SK-N-SH (cell line): ENCODE measurements around the gene ZBTB7B. TPM values are rescaled to one million over a fixed set of nuclear protein-coding genes. Genes with fewer than 3 reads are reported as not detected.

Experiments used
- CTCF ChIA-PET: fragments of 300-600, 350-600 bp; formaldehyde crosslinking; extraction: SDS; loops from one replicate; lab custom pipeline; 2021; lab: Yijun Ruan, JAX
- POLR2A ChIA-PET: fragments of 350-600 bp; sonication (Branson Sonifier 250); formaldehyde crosslinking; extraction: SDS; loops from one replicate; lab custom pipeline; 2020; ENCODE audit warnings: antibody characterized with exemption, inconsistent platforms; lab: Yijun Ruan, JAX
- DNase-seq: peaks from one replicate; pipeline ENCODE4 v3.0.0; 2012
- H2AFZ ChIP-seq: fragments of 200-600 bp; sonication (generic); 2 replicates; pipeline ENCODE4 v1.8.1; 2016; ENCODE audit warnings: antibody characterized with exemption, mild to moderate bottlenecking, low read depth
- H3F3A ChIP-seq: fragments of 200-600 bp; sonication (generic); replicated peaks from 2 replicates; pipeline ENCODE3; 2016; ENCODE audit warnings: antibody characterized with exemption, mild to moderate bottlenecking; ENCODE audit not compliant: insufficient read depth
- H3K27ac ChIP-seq, 2 experiments: fragments of 200-500 bp in 1 of 2; fragments of 200-600 bp in 1 of 2; sonication (Bioruptor generic) in 1 of 2; sonication (generic), shearing (Covaris generic) in 1 of 2; 2 replicates each; pipeline versions ENCODE4 v1.5.1 to v1.6.1; 2014 to 2016; ENCODE audit warnings: low read depth in 2 of 2, inconsistent platforms in 1 of 2, low read length in 1 of 2, mild to moderate bottlenecking in 1 of 2, mixed read lengths in 1 of 2
- H3K27me3 ChIP-seq: fragments of 200-600 bp; sonication (generic), shearing (Covaris generic); 2 replicates; pipeline ENCODE4 v1.6.1; 2016; ENCODE audit warnings: mixed run types; ENCODE audit not compliant: insufficient read depth
- H3K36me3 ChIP-seq, 2 experiments: fragments of 200-500 bp in 1 of 2; fragments of 200-600 bp in 1 of 2; sonication (Bioruptor generic) in 1 of 2; sonication (generic) in 1 of 2; replicated peaks in 1 of 2; 2 replicates each; pipeline versions ENCODE3 to v1.5.1; 2014 to 2016; ENCODE audit warnings: low read length in 1 of 2, mild to moderate bottlenecking in 1 of 2; ENCODE audit not compliant: insufficient read depth in 2 of 2, control insufficient read depth in 1 of 2
- H3K4me1 ChIP-seq, 2 experiments: fragments of 200-500 bp in 1 of 2; fragments of 200-600 bp in 1 of 2; sonication (Bioruptor generic) in 1 of 2; sonication (generic), shearing (Covaris generic) in 1 of 2; 2 replicates each; pipeline versions ENCODE4 v1.5.1 to v1.6.1; 2014 to 2016; ENCODE audit warnings: low read depth in 1 of 2, low read length in 1 of 2, mixed run types in 1 of 2; ENCODE audit not compliant: insufficient read depth in 2 of 2, control insufficient read depth in 1 of 2
- H3K4me2 ChIP-seq: fragments of 200-600 bp; sonication (generic), shearing (Covaris generic); 2 replicates; pipeline ENCODE4 v1.6.1; 2017; ENCODE audit warnings: mixed run types
- H3K4me3 ChIP-seq, 2 experiments: fragments of 200-500 bp in 1 of 2; fragments of 200-600 bp in 1 of 2; sonication (Bioruptor generic) in 1 of 2; sonication (generic), shearing (Covaris generic) in 1 of 2; 2 replicates each; pipeline versions ENCODE4 v1.5.1 to v1.8.1; 2014 to 2016; ENCODE audit warnings: low read depth in 2 of 2, inconsistent platforms in 1 of 2, low read length in 1 of 2, mild to moderate bottlenecking in 1 of 2, mixed read lengths in 1 of 2, moderate library complexity in 1 of 2
- H3K79me2 ChIP-seq: fragments of 200-600 bp; sonication (generic); 2 replicates; pipeline ENCODE4 v1.8.1; 2017; ENCODE audit warnings: mild to moderate bottlenecking; ENCODE audit not compliant: insufficient read depth
- H3K9ac ChIP-seq: fragments of 200-600 bp; sonication (generic); 2 replicates; pipeline ENCODE4 v1.6.1; 2017; ENCODE audit warnings: mixed run types
- H3K9me2 ChIP-seq: fragments of 200-600 bp; sonication (generic); 2 replicates; pipeline ENCODE4 v1.6.1; 2017; ENCODE audit warnings: mixed run types
- H3K9me3 ChIP-seq: fragments of 200-600 bp; sonication (generic); 2 replicates; pipeline ENCODE4 v1.6.1; 2017; ENCODE audit warnings: mixed run types, mild to moderate bottlenecking, moderate library complexity
- H4K20me1 ChIP-seq: fragments of 200-600 bp; sonication (generic); 2 replicates; pipeline ENCODE4 v1.6.1; 2017; ENCODE audit warnings: mild to moderate bottlenecking, mixed run types; ENCODE audit not compliant: insufficient read depth
- ELF1 ChIP-seq: IDR thresholded peaks from 2 replicates; pipeline ENCODE4 v1.4.0; 2012
- EZH2phosphoT487 ChIP-seq: fragments of 200-600 bp; sonication (generic); IDR thresholded peaks from 2 replicates; pipeline ENCODE4 v1.6.1; 2017; ENCODE audit warnings: low read depth, mixed run types, mild to moderate bottlenecking, antibody characterized with exemption, moderate library complexity, borderline replicate concordance
- FOXJ3 ChIP-seq: sonication (generic); formaldehyde crosslinking; IDR thresholded peaks from 2 replicates; pipeline ENCODE4 v1.5.1; 2020; ENCODE audit warnings: mild to moderate bottlenecking, missing genetic modification reagents
- GATA2 ChIP-seq: sonication (generic); formaldehyde crosslinking; IDR thresholded peaks from 2 replicates; pipeline ENCODE4 v1.5.0; 2020; ENCODE audit warnings: mild to moderate bottlenecking, missing genetic modification reagents
- RAD21 ChIP-seq: IDR thresholded peaks from 2 replicates; pipeline ENCODE4 v1.6.1; 2012; ENCODE audit warnings: mild to moderate bottlenecking, low read length
- RCOR1 ChIP-seq: fragments of 150-350 bp; IDR thresholded peaks from 2 replicates; pipeline ENCODE4 v1.6.1; 2017; ENCODE audit warnings: antibody characterized with exemption, low read length
- RXRA ChIP-seq: IDR thresholded peaks from 2 replicates; pipeline ENCODE4 v1.4.0; 2012; ENCODE audit warnings: low read depth, mild to moderate bottlenecking, borderline replicate concordance
- SMC3 ChIP-seq: IDR thresholded peaks from 2 replicates; pipeline ENCODE4 v1.6.1; 2012; ENCODE audit warnings: low read depth, low read length, improper control_type of control experiment
- TAF1 ChIP-seq: IDR thresholded peaks from 2 replicates; pipeline ENCODE4 v1.6.1; 2012; ENCODE audit warnings: low read depth, mild to moderate bottlenecking, low read length, moderate library complexity, borderline replicate concordance
- TEAD4 ChIP-seq: IDR thresholded peaks from 2 replicates; pipeline ENCODE4 v1.4.0; 2012; ENCODE audit warnings: mild to moderate bottlenecking, borderline replicate concordance; ENCODE audit not compliant: insufficient read depth
- WGBS: methylation state at CpG from one replicate; pipeline ENCODE4 v1.1.6; 2017; ENCODE audit warnings: low lambda C conversion rate; 5-methylcytosine and 5-hydroxymethylcytosine counted together
- polyA plus RNA-seq, 3 experiments: library from polyadenylated mRNA; depleted of rRNA; stranded (reverse); fragments of >200 nt; gene quantifications; 2 replicates each; pipeline ENCODE4 v1.2.3, GENCODE V29; 2012
- TF ChIP-seq, protein P1 (sequence below): IDR thresholded peaks from 2 replicates; pipeline ENCODE4 v1.4.0; 2012; ENCODE audit warnings: low read depth, borderline replicate concordance
- TF ChIP-seq, protein P2 (sequence below): IDR thresholded peaks from 2 replicates; pipeline ENCODE4 v1.6.1; 2012; ENCODE audit warnings: mild to moderate bottlenecking, low read depth, low read length, moderate library complexity
- TF ChIP-seq, protein P3 (sequence below): fragments of 200-600 bp; sonication (generic); IDR thresholded peaks from 2 replicates; pipeline ENCODE4 v1.6.1; 2017; ENCODE audit warnings: antibody characterized with exemption, mild to moderate bottlenecking, moderate library complexity
- TF ChIP-seq, protein P4 (sequence below): fragments of 150-350 bp; IDR thresholded peaks from 2 replicates; pipeline ENCODE4 v1.6.1; 2017; ENCODE audit warnings: antibody characterized with exemption, low read length, low read depth, borderline replicate concordance

The ZBTB7B gene
- polyA plus RNA-seq, 1 of the 3 experiments (the other 2 are of a cell fraction) = 15.7 TPM

DNA sequence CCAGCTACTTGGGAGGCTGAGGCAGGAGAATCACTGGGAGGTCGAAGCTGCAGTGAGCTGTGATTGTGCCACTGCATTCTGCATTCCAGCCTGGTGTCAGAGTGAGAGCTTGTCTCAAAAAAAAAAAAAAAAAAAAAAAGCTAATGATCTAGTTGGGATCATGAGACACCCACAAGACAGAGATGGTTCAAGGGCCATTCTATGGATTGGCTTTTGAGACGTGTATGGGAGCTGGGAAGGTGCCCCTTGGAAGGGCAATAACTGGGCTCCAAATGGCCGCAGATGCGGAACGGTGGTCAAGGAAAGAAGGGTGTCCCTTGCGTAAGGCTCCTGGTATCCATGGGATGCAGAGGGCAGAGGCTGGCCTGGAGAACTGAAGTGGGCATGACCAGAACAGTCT is 41.8 kb downstream of the ZBTB7B start:
- Histone ChIP-seq H3K9ac (no peak overlapping the region), H3K27me3 (no peaks in the 10 kb centered on the region), H3F3A (peaks cover under 1% of the 10 kb centered on the region), H3K4me3 (no peak overlapping the region), H2AFZ (no peak overlapping the region), H3K79me2 (no peaks in the 10 kb centered on the region), H4K20me1 (no peaks in the 10 kb centered on the region), H3K36me3 (no peaks in the 10 kb centered on the region), H3K27ac (no peak overlapping the region), H3K9me3 (no peaks in the 10 kb centered on the region), H3K4me2 (no peak overlapping the region), H3K9me2 (no peaks in the 10 kb centered on the region), H3K4me1 (peaks cover 7 to 20% of the 10 kb centered on the region in 2 experiments; a peak in 2 of 4 replicates)
- DNase-seq = no peak
- ChIA-PET CTCF (interaction anchor here (0.6 to 26.0 kb wide), 19 partner anchors 10 to 341 kb away, joined by 3 to 573 read pairs (median 7); partner anchors contain the start of genes DCST1, DCST2, EFNA3 and EFNA4), POLR2A (interaction anchor here (0.6 to 1.6 kb wide), 7 partner anchors 8 to 83 kb away, joined by 3 to 8 read pairs (median 4); no protein-coding TSS in a partner anchor)
- 87% methylated on average over 6 of the region's 6 CpGs for WGBS
- no peak for TF ChIP-seq EZH2phosphoT487
- no peak for TF ChIP-seq TAF1
- TF ChIP-seq, protein P1, sequence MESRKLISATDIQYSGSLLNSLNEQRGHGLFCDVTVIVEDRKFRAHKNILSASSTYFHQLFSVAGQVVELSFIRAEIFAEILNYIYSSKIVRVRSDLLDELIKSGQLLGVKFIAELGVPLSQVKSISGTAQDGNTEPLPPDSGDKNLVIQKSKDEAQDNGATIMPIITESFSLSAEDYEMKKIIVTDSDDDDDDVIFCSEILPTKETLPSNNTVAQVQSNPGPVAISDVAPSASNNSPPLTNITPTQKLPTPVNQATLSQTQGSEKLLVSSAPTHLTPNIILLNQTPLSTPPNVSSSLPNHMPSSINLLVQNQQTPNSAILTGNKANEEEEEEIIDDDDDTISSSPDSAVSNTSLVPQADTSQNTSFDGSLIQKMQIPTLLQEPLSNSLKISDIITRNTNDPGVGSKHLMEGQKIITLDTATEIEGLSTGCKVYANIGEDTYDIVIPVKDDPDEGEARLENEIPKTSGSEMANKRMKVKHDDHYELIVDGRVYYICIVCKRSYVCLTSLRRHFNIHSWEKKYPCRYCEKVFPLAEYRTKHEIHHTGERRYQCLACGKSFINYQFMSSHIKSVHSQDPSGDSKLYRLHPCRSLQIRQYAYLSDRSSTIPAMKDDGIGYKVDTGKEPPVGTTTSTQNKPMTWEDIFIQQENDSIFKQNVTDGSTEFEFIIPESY = no peak
- no peak for TF ChIP-seq ELF1
- TF ChIP-seq RAD21 = no peak
- TF ChIP-seq RXRA = no peak
- TF ChIP-seq FOXJ3 (CRISPR knock-in tag) = no peak
- no peak for TF ChIP-seq GATA2 (CRISPR knock-in tag)
- TF ChIP-seq TEAD4 = no peak

DNA sequence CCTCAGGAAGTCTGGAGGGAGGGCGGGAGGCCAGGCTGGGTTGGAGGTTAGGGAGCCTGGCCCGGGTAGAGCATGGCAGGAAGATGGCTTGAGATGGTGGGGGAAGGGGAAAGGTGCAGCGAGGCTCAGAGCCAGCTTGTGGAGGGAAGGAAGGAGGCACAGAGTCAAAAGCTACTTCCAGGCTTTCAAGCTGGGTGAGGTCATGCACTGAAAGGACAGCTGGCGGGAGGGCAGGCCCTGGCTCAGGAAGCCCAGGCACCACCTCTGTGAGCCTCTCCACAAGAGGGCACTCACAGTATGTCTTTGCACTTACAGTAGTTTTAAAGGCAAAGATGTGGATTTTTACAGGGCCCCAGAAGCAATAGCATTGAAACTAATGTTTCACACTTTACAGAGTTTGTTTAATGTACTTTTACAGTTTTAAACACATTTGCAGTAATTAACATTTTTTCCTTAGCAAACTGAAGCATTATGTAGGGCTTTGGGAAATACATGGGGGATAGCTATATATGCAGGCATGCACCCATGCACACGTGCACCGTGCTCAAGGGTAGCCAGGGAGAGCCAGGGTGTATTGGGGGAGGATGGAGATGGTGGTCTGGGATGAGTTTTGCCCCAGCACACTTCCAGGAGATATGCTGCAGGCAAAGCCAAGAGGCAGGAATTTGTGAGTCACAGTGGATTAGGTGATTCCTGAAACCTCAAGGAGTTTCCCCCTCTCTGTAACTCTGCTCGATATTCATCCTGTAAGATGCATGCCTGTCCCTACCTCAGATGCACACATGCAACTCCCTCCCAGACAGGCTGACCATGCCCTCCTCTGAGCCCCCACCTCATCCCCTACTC is 42.4 kb downstream of the ZBTB7B start:
- Histone ChIP-seq H2AFZ (no peak overlapping the region), H3K9me2 (no peaks in the 10 kb centered on the region), H3K9ac (no peak overlapping the region), H3K4me1 (peaks cover 10 to 27% of the 10 kb centered on the region in 2 experiments; a peak in 3 of 4 replicates), H3K9me3 (no peaks in the 10 kb centered on the region), H3K4me3 (no peak overlapping the region), H3K4me2 (no peak overlapping the region), H4K20me1 (no peaks in the 10 kb centered on the region), H3K27ac (no peak overlapping the region; a peak in 1 of 4 replicates), H3K36me3 (no peaks in the 10 kb centered on the region), H3K27me3 (no peaks in the 10 kb centered on the region), H3F3A (peaks cover 7% of the 10 kb centered on the region), H3K79me2 (no peaks in the 10 kb centered on the region)
- ChIA-PET CTCF (interaction anchor here (0.6 to 26.0 kb wide), 25 partner anchors 10 to 341 kb away, joined by 3 to 573 read pairs (median 5); partner anchors contain the start of genes DCST1, DCST2, EFNA3 and EFNA4), POLR2A (interaction anchor here (0.6 to 1.6 kb wide), 4 partner anchors 16 to 84 kb away, joined by 3 to 5 read pairs (median 3); no protein-coding TSS in a partner anchor)
- TF ChIP-seq, protein P2, sequence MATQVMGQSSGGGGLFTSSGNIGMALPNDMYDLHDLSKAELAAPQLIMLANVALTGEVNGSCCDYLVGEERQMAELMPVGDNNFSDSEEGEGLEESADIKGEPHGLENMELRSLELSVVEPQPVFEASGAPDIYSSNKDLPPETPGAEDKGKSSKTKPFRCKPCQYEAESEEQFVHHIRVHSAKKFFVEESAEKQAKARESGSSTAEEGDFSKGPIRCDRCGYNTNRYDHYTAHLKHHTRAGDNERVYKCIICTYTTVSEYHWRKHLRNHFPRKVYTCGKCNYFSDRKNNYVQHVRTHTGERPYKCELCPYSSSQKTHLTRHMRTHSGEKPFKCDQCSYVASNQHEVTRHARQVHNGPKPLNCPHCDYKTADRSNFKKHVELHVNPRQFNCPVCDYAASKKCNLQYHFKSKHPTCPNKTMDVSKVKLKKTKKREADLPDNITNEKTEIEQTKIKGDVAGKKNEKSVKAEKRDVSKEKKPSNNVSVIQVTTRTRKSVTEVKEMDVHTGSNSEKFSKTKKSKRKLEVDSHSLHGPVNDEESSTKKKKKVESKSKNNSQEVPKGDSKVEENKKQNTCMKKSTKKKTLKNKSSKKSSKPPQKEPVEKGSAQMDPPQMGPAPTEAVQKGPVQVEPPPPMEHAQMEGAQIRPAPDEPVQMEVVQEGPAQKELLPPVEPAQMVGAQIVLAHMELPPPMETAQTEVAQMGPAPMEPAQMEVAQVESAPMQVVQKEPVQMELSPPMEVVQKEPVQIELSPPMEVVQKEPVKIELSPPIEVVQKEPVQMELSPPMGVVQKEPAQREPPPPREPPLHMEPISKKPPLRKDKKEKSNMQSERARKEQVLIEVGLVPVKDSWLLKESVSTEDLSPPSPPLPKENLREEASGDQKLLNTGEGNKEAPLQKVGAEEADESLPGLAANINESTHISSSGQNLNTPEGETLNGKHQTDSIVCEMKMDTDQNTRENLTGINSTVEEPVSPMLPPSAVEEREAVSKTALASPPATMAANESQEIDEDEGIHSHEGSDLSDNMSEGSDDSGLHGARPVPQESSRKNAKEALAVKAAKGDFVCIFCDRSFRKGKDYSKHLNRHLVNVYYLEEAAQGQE = 0 out of 2 replicates have a peak, but pooled peaks have one; percentile 27
- TF ChIP-seq, protein P3, sequence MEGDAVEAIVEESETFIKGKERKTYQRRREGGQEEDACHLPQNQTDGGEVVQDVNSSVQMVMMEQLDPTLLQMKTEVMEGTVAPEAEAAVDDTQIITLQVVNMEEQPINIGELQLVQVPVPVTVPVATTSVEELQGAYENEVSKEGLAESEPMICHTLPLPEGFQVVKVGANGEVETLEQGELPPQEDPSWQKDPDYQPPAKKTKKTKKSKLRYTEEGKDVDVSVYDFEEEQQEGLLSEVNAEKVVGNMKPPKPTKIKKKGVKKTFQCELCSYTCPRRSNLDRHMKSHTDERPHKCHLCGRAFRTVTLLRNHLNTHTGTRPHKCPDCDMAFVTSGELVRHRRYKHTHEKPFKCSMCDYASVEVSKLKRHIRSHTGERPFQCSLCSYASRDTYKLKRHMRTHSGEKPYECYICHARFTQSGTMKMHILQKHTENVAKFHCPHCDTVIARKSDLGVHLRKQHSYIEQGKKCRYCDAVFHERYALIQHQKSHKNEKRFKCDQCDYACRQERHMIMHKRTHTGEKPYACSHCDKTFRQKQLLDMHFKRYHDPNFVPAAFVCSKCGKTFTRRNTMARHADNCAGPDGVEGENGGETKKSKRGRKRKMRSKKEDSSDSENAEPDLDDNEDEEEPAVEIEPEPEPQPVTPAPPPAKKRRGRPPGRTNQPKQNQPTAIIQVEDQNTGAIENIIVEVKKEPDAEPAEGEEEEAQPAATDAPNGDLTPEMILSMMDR = peak; percentile 81
- TF ChIP-seq RCOR1 (0 out of 2 replicates have a peak, but pooled peaks have one; percentile 15), SMC3 (peak; percentile 79), RAD21 (peak; percentile 84), GATA2 (CRISPR knock-in tag) (no peak)
- TF ChIP-seq, protein P4, sequence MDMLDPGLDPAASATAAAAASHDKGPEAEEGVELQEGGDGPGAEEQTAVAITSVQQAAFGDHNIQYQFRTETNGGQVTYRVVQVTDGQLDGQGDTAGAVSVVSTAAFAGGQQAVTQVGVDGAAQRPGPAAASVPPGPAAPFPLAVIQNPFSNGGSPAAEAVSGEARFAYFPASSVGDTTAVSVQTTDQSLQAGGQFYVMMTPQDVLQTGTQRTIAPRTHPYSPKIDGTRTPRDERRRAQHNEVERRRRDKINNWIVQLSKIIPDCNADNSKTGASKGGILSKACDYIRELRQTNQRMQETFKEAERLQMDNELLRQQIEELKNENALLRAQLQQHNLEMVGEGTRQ = no peak
- WGBS = 64% methylated on average over 7 of the region's 7 CpGs
- peak; percentile 84 for DNase-seq
